Measurements from ENCODE around the gene FBXL17. TPM values are rescaled to one million over a fixed set of nuclear protein-coding genes. Genes with fewer than 3 reads are reported as not detected.

Gene FBXL17
- total RNA-seq, 1 donor from 2014 or later, result 7.0 TPM

- DNase-seq (ENCODE audit: low spot score), result no peak
- Mint-ChIP-seq H3K9me3 (peaks cover 3% of the 10 kb centered on the region), H3K36me3 (ENCODE audit: low read depth) (no peaks in the 10 kb centered on the region), H3K27ac (no peak overlapping the region), H3K4me3 (ENCODE audit: low read depth) (no peak overlapping the region), H3K4me1 (ENCODE audit: low read depth) (peaks cover 8% of the 10 kb centered on the region), H3K27me3 (ENCODE audit: low read depth) (no peaks in the 10 kb centered on the region)
- intact Hi-C loops (cut with micrococcal nuclease), result no loop called here
Measured at GRCh38 chr5:108148715-108149139, 233.2 kb downstream of the FBXL17 start.

- intact Hi-C loops (cut with micrococcal nuclease), result no loop called here
- peaks cover 8% of the 10 kb centered on the region for H3K4me1 Mint-ChIP-seq (ENCODE audit: low read depth)
- H3K27ac Mint-ChIP-seq, result no peak overlapping the region
- no peaks in the 10 kb centered on the region for H3K27me3 Mint-ChIP-seq (ENCODE audit: low read depth)
- no peaks in the 10 kb centered on the region for H3K9me3 Mint-ChIP-seq
- DNase-seq (ENCODE audit: low spot score), result no peak
- no peaks in the 10 kb centered on the region for H3K36me3 Mint-ChIP-seq (ENCODE audit: low read depth)
- no peak overlapping the region for H3K4me3 Mint-ChIP-seq (ENCODE audit: low read depth)
Measured at GRCh38 chr5:108146222-108146621, 235.7 kb downstream of the FBXL17 start.

GRCh38 chr5:108145351-108145750 lies 236.5 kb downstream of the FBXL17 start:
- DNase-seq (ENCODE audit: low spot score), result no peak
- intact Hi-C loops (cut with micrococcal nuclease), result no loop called here
- H3K4me3 Mint-ChIP-seq (ENCODE audit: low read depth), result no peak overlapping the region
- H3K9me3 Mint-ChIP-seq, result no peaks in the 10 kb centered on the region
- no peaks in the 10 kb centered on the region for H3K36me3 Mint-ChIP-seq (ENCODE audit: low read depth)
- no peaks in the 10 kb centered on the region for H3K27me3 Mint-ChIP-seq (ENCODE audit: low read depth)
- H3K4me1 Mint-ChIP-seq (ENCODE audit: low read depth), result peaks cover 8% of the 10 kb centered on the region
- no peak overlapping the region for H3K27ac Mint-ChIP-seq

GRCh38 chr5:108144332-108144731 lies 237.6 kb downstream of the FBXL17 start:
- intact Hi-C loops (cut with micrococcal nuclease), result no loop called here
- no peak overlapping the region for H3K27ac Mint-ChIP-seq
- no peak for DNase-seq (ENCODE audit: low spot score)
- H3K36me3 Mint-ChIP-seq (ENCODE audit: low read depth), result no peaks in the 10 kb centered on the region
- no peaks in the 10 kb centered on the region for H3K27me3 Mint-ChIP-seq (ENCODE audit: low read depth)
- no peak overlapping the region for H3K4me3 Mint-ChIP-seq (ENCODE audit: low read depth)
- peaks cover 8% of the 10 kb centered on the region for H3K4me1 Mint-ChIP-seq (ENCODE audit: low read depth)
- H3K9me3 Mint-ChIP-seq, result no peaks in the 10 kb centered on the region

- H3K4me3 Mint-ChIP-seq (ENCODE audit: low read depth), result no peak overlapping the region
- intact Hi-C loops (cut with micrococcal nuclease), result no loop called here
- H3K27me3 Mint-ChIP-seq (ENCODE audit: low read depth), result no peaks in the 10 kb centered on the region
- no peaks in the 10 kb centered on the region for H3K36me3 Mint-ChIP-seq (ENCODE audit: low read depth)
- H3K9me3 Mint-ChIP-seq, result no peaks in the 10 kb centered on the region
- H3K27ac Mint-ChIP-seq, result no peak overlapping the region
- DNase-seq (ENCODE audit: low spot score), result no peak
- peaks cover 8% of the 10 kb centered on the region for H3K4me1 Mint-ChIP-seq (ENCODE audit: low read depth)
Measured at GRCh38 chr5:108143581-108143980, 238.3 kb downstream of the FBXL17 start.

GRCh38 chr5:108141676-108142075 lies 240.2 kb downstream of the FBXL17 start:
- Mint-ChIP-seq H3K4me3 (ENCODE audit: low read depth) (no peak overlapping the region), H3K4me1 (ENCODE audit: low read depth) (peaks cover 8% of the 10 kb centered on the region), H3K27me3 (ENCODE audit: low read depth) (no peaks in the 10 kb centered on the region), H3K36me3 (ENCODE audit: low read depth) (no peaks in the 10 kb centered on the region), H3K9me3 (no peaks in the 10 kb centered on the region), H3K27ac (no peak overlapping the region)
- intact Hi-C loops (cut with micrococcal nuclease), result no loop called here
- DNase-seq (ENCODE audit: low spot score), result no peak

- H3K27ac Mint-ChIP-seq, result no peak overlapping the region
- H3K36me3 Mint-ChIP-seq (ENCODE audit: low read depth), result no peaks in the 10 kb centered on the region
- H3K9me3 Mint-ChIP-seq, result no peaks in the 10 kb centered on the region
- intact Hi-C loops (cut with micrococcal nuclease), result no loop called here
- no peak for DNase-seq (ENCODE audit: low spot score)
- H3K4me3 Mint-ChIP-seq (ENCODE audit: low read depth), result no peak overlapping the region
- no peaks in the 10 kb centered on the region for H3K4me1 Mint-ChIP-seq (ENCODE audit: low read depth)
- H3K27me3 Mint-ChIP-seq (ENCODE audit: low read depth), result no peaks in the 10 kb centered on the region
Measured at GRCh38 chr5:108136493-108136892, 245.4 kb downstream of the FBXL17 start.

GRCh38 chr5:108129129-108129528 lies 252.8 kb downstream of the FBXL17 start:
- H3K4me1 Mint-ChIP-seq (ENCODE audit: low read depth), result no peaks in the 10 kb centered on the region
- no peak overlapping the region for H3K27ac Mint-ChIP-seq
- intact Hi-C loops (cut with micrococcal nuclease), result no loop called here
- no peak for DNase-seq (ENCODE audit: low spot score)
- no peaks in the 10 kb centered on the region for H3K36me3 Mint-ChIP-seq (ENCODE audit: low read depth)
- H3K27me3 Mint-ChIP-seq (ENCODE audit: low read depth), result no peaks in the 10 kb centered on the region
- no peak overlapping the region for H3K4me3 Mint-ChIP-seq (ENCODE audit: low read depth)
- no peaks in the 10 kb centered on the region for H3K9me3 Mint-ChIP-seq

GRCh38 chr5:108125771-108126511 lies 256.0 kb downstream of the FBXL17 start:
- Mint-ChIP-seq H3K27me3 (ENCODE audit: low read depth) (no peaks in the 10 kb centered on the region), H3K4me1 (ENCODE audit: low read depth) (no peaks in the 10 kb centered on the region), H3K27ac (no peak overlapping the region), H3K9me3 (no peaks in the 10 kb centered on the region), H3K4me3 (ENCODE audit: low read depth) (no peak overlapping the region), H3K36me3 (ENCODE audit: low read depth) (no peaks in the 10 kb centered on the region)
- intact Hi-C loops (cut with micrococcal nuclease), result no loop called here
- DNase-seq (ENCODE audit: low spot score), result no peak

GRCh38 chr5:108124596-108124995 lies 257.3 kb downstream of the FBXL17 start:
- DNase-seq (ENCODE audit: low spot score), result no peak
- H3K4me3 Mint-ChIP-seq (ENCODE audit: low read depth), result no peak overlapping the region
- no peaks in the 10 kb centered on the region for H3K4me1 Mint-ChIP-seq (ENCODE audit: low read depth)
- H3K27me3 Mint-ChIP-seq (ENCODE audit: low read depth), result no peaks in the 10 kb centered on the region
- H3K27ac Mint-ChIP-seq, result no peak overlapping the region
- H3K9me3 Mint-ChIP-seq, result no peaks in the 10 kb centered on the region
- intact Hi-C loops (cut with micrococcal nuclease), result no loop called here
- H3K36me3 Mint-ChIP-seq (ENCODE audit: low read depth), result no peaks in the 10 kb centered on the region

GRCh38 chr5:108122702-108123101 lies 259.2 kb downstream of the FBXL17 start:
- no peak for DNase-seq (ENCODE audit: low spot score)
- Mint-ChIP-seq H3K9me3 (no peaks in the 10 kb centered on the region), H3K4me3 (ENCODE audit: low read depth) (no peak overlapping the region), H3K27ac (no peak overlapping the region), H3K4me1 (ENCODE audit: low read depth) (no peaks in the 10 kb centered on the region), H3K36me3 (ENCODE audit: low read depth) (no peaks in the 10 kb centered on the region), H3K27me3 (ENCODE audit: low read depth) (no peaks in the 10 kb centered on the region)
- intact Hi-C loops (cut with micrococcal nuclease), result no loop called here

- no peak for DNase-seq (ENCODE audit: low spot score)
- Mint-ChIP-seq H3K27me3 (ENCODE audit: low read depth) (no peaks in the 10 kb centered on the region), H3K4me3 (ENCODE audit: low read depth) (no peak overlapping the region), H3K36me3 (ENCODE audit: low read depth) (no peaks in the 10 kb centered on the region), H3K4me1 (ENCODE audit: low read depth) (no peaks in the 10 kb centered on the region), H3K9me3 (no peaks in the 10 kb centered on the region), H3K27ac (no peak overlapping the region)
- intact Hi-C loops (cut with micrococcal nuclease), result no loop called here
Measured at GRCh38 chr5:108118813-108119514, 262.9 kb downstream of the FBXL17 start.

GRCh38 chr5:108115673-108116072 lies 266.2 kb downstream of the FBXL17 start:
- Mint-ChIP-seq H3K27ac (no peak overlapping the region), H3K9me3 (no peaks in the 10 kb centered on the region), H3K27me3 (ENCODE audit: low read depth) (no peaks in the 10 kb centered on the region), H3K4me1 (ENCODE audit: low read depth) (no peaks in the 10 kb centered on the region), H3K36me3 (ENCODE audit: low read depth) (no peaks in the 10 kb centered on the region), H3K4me3 (ENCODE audit: low read depth) (no peak overlapping the region)
- DNase-seq (ENCODE audit: low spot score), result no peak
- intact Hi-C loops (cut with micrococcal nuclease), result no loop called here
